Bronchial epithelial cell (primary cell): ENCODE results near the gene RAP2C. TPM values are rescaled to one million over a fixed set of nuclear protein-coding genes. Genes with fewer than 3 reads are reported as not detected.

Source experiments
- DNase-seq: peaks from one replicate; pipeline ENCODE4 v3.0.0-alpha.2; 2010; ENCODE audit warnings: low read depth
- FAIRE-seq: peaks from 2 replicates; lab custom pipeline; 2011; peaks lifted over from hg19 to GRCh38; lab: Jason Lieb, UNC
- H3K27me3 ChIP-seq: 2 replicates; pipeline ENCODE4 v1.5.1; 2011; ENCODE audit warnings: low read length; ENCODE audit not compliant: control insufficient read depth, insufficient read depth
- H3K36me3 ChIP-seq: 2 replicates; pipeline ENCODE4 v1.5.1; 2011; ENCODE audit warnings: low read length; ENCODE audit not compliant: control insufficient read depth, insufficient read depth
- H3K4me3 ChIP-seq: 2 replicates; pipeline ENCODE4 v1.5.1; 2011; ENCODE audit warnings: mild to moderate bottlenecking, low read depth, low read length, control low read depth
- CTCF ChIP-seq: IDR thresholded peaks from 2 replicates; pipeline ENCODE4 v1.5.1; 2011; ENCODE audit warnings: mild to moderate bottlenecking, moderate library complexity, low read length, control low read depth, inconsistent platforms; ENCODE audit not compliant: insufficient read depth, severe bottlenecking
- total RNA-seq: library from RNA; depleted of rRNA; stranded (reverse); fragments of >200 nt; gene quantifications from 2 replicates; pipeline ENCODE4 v1.2.1, GENCODE V29; 2014

Gene RAP2C
- total RNA-seq, 1 donor from 2014 or later: 27.9 TPM

GRCh38 chrX:132257116-132257515, 37.9 kb upstream of the RAP2C start:
- TF ChIP-seq CTCF: no peak
- no peak for FAIRE-seq

GRCh38 chrX:132236121-132236520, 16.9 kb upstream of the RAP2C start:
- no peak for FAIRE-seq

More at GRCh38 chrX:132257116-132257515, 37.9 kb upstream of the RAP2C start:
- no peak for DNase-seq
- no peaks in the 10 kb centered on the region for H3K36me3 ChIP-seq
- H3K27me3 ChIP-seq: no peaks in the 10 kb centered on the region
- no peak overlapping the region for H3K4me3 ChIP-seq

GRCh38 chrX:132235488-132235887, 16.2 kb upstream of the RAP2C start:
- FAIRE-seq (no peak), DNase-seq (no peak)
- Histone ChIP-seq H3K4me3 (no peak overlapping the region), H3K36me3 (no peaks in the 10 kb centered on the region), H3K27me3 (no peaks in the 10 kb centered on the region)
- no peak for TF ChIP-seq CTCF

More at GRCh38 chrX:132236121-132236520, 16.9 kb upstream of the RAP2C start:
- no peaks in the 10 kb centered on the region for H3K36me3 ChIP-seq
- DNase-seq: no peak
- TF ChIP-seq CTCF: no peak
- no peaks in the 10 kb centered on the region for H3K27me3 ChIP-seq
- H3K4me3 ChIP-seq: no peak overlapping the region

GRCh38 chrX:132231587-132231986, 12.3 kb upstream of the RAP2C start:
- Histone ChIP-seq H3K36me3 (no peaks in the 10 kb centered on the region), H3K27me3 (no peaks in the 10 kb centered on the region)
- no peak for TF ChIP-seq CTCF

GRCh38 chrX:132227383-132228112, 8.3 kb upstream of the RAP2C start:
- H3K27me3 ChIP-seq: no peaks in the 10 kb centered on the region
- H3K4me3 ChIP-seq: no peak overlapping the region
- DNase-seq: peak; percentile 58
- peak; percentile 75 for FAIRE-seq
- TF ChIP-seq CTCF: no peak
- H3K36me3 ChIP-seq: no peaks in the 10 kb centered on the region

More at GRCh38 chrX:132231587-132231986, 12.3 kb upstream of the RAP2C start:
- no peak for DNase-seq
- no peak overlapping the region for H3K4me3 ChIP-seq
- FAIRE-seq: no peak
